ENCODE results near the gene AZIN2. TPM values are rescaled to one million over a fixed set of nuclear protein-coding genes. Genes with fewer than 3 reads are reported as not detected.

Gene AZIN2
- total RNA-seq, 2 donors from 2014 or later, result 1.2 to 2.1 TPM

DNA sequence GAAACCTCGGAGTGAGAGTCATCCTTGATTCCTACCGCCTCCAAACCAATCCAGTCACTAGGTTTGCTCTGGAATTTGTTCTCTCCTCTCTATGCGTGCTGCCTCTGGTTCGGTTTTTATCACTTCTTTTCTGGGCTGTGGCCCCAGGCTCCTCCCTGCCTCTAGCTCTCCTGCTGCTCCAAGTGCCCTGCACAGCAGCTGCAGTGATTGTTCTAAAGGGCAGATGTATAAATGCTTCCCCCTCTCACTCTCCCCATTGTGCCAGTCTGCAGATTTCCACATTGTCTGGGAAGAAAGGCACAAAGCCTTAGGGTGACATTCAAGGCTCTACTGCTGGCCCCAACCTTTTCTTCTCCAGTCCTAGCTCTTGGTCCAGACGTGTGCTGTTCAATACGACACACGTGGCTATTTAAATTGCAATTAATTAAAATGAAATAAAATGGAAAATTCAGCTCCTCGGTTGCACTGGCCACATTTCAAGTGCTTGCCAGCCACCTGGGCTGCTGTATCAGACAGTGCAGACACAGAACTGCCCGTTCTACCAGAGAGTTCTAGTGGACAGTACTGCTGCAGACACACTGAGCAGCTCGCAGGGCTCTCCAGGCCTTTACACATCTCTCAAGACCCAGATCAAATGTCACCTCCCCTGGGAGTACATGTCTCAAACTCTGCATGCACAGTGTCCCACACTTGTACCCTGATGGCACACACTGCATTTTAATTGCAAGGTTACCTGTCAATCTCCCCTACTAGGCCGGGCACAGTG, 88.5 kb downstream of the AZIN2 start:
- no peaks in the 10 kb centered on the region for H3K36me3 Mint-ChIP-seq
- ATAC-seq, result no peak
- DNase-seq (ENCODE audit: low spot score in 2 of 2), result no peak
- H3K9me3 Mint-ChIP-seq, result no peaks in the 10 kb centered on the region
- H3K27ac Mint-ChIP-seq, result peak overlapping the region in 1 of 2 donors; percentile 57

Other genes with a start within 250 kb of the AZIN2 start
- not detected for gene FNDC5, start 210.2 kb upstream of the AZIN2 start, total RNA-seq
- gene HPCA, start 194.7 kb upstream of the AZIN2 start, total RNA-seq, result under 1 TPM; 0.35 to 0.87 TPM
- 1 to 10 TPM in 1 of 2 donors, not detected in 1; 1.6 TPM for gene TMEM54, start 179.8 kb upstream of the AZIN2 start, total RNA-seq
- gene RNF19B, start 116.3 kb upstream of the AZIN2 start, total RNA-seq, result 10 to 100 TPM; 11.5 to 31.6 TPM
- 100 to 1,000 TPM; 257 to 425 TPM for gene AK2, start 44.3 kb upstream of the AZIN2 start, total RNA-seq
- gene TRIM62, start 100.9 kb downstream of the AZIN2 start, total RNA-seq, result 1 to 10 TPM; 5.3 to 5.4 TPM
- 10 to 100 TPM in 1 of 2 donors, 1 to 10 TPM in 1; 3.0 to 14.1 TPM for gene ZNF362, start 175.3 kb downstream of the AZIN2 start, total RNA-seq
- not detected for gene A3GALT2, start 239.9 kb downstream of the AZIN2 start, total RNA-seq